Ectodermal cell (in vitro differentiated cells): ENCODE data around the gene HIPK2.

ENCODE experiments used
- H3K27ac ChIP-seq: 2 replicates; pipeline ENCODE4 v1.7.0; 2013; ENCODE audit warnings: mild to moderate bottlenecking, low read depth, low read length; ENCODE audit not compliant: insufficient read depth, poor library complexity, severe bottlenecking
- H3K27me3 ChIP-seq: 2 replicates; pipeline ENCODE4 v1.7.0; 2013; ENCODE audit warnings: mild to moderate bottlenecking, low read length; ENCODE audit not compliant: insufficient read depth, control insufficient read depth, poor library complexity, severe bottlenecking
- H3K36me3 ChIP-seq: one replicate; pipeline ENCODE4 v1.7.0; 2013; ENCODE audit warnings: low read length; ENCODE audit not compliant: control insufficient read depth, insufficient read depth
- H3K4me1 ChIP-seq: one replicate; pipeline ENCODE4 v1.7.0; 2013; ENCODE audit warnings: low read length; ENCODE audit not compliant: control insufficient read depth, insufficient read depth
- H3K4me3 ChIP-seq: 2 replicates; pipeline ENCODE4 v1.7.0; 2013; ENCODE audit warnings: low read depth, low read length, control low read depth; ENCODE audit not compliant: insufficient read depth
- H3K9me3 ChIP-seq: 2 replicates; pipeline ENCODE4 v1.7.0; 2013; ENCODE audit warnings: mild to moderate bottlenecking, low read length, moderate library complexity; ENCODE audit not compliant: control insufficient read depth
- WGBS, 2 experiments: methylation state at CpG; one replicate each; pipeline ENCODE4 v1.1.7; 2013; ENCODE audit warnings: missing lambda C conversion rate in 2 of 2; 5-methylcytosine and 5-hydroxymethylcytosine counted together

The HIPK2 gene

GRCh38 chr7:139664434-139664833 lies 113.4 kb downstream of the HIPK2 start:
- H3K9me3 ChIP-seq: no peaks in the 10 kb centered on the region
- H3K4me3 ChIP-seq: no peak overlapping the region
- 92 to 94% methylated on average over 6 of the region's 6 CpGs for WGBS, 2 experiments
- H3K27ac ChIP-seq: no peak overlapping the region
- H3K36me3 ChIP-seq: no peaks in the 10 kb centered on the region
- H3K4me1 ChIP-seq: peaks cover 6% of the 10 kb centered on the region
- no peaks in the 10 kb centered on the region for H3K27me3 ChIP-seq

- Histone ChIP-seq H3K27ac (no peak overlapping the region), H3K4me1 (peaks cover 13% of the 10 kb centered on the region), H3K27me3 (no peaks in the 10 kb centered on the region), H3K36me3 (no peaks in the 10 kb centered on the region), H3K9me3 (no peaks in the 10 kb centered on the region), H3K4me3 (no peak overlapping the region)
- WGBS, 2 experiments: 90 to 94% methylated on average over 11 of the region's 11 CpGs
Observed at GRCh38 chr7:139663608-139664177, 114.1 kb downstream of the HIPK2 start.

GRCh38 chr7:139661903-139662302 lies 115.9 kb downstream of the HIPK2 start:
- peaks cover 14% of the 10 kb centered on the region for H3K4me1 ChIP-seq
- no peaks in the 10 kb centered on the region for H3K9me3 ChIP-seq
- no peaks in the 10 kb centered on the region for H3K36me3 ChIP-seq
- H3K27ac ChIP-seq: no peak overlapping the region
- WGBS, 2 experiments: 85 to 91% methylated on average over 3 of the region's 3 CpGs
- no peaks in the 10 kb centered on the region for H3K27me3 ChIP-seq
- no peak overlapping the region for H3K4me3 ChIP-seq

GRCh38 chr7:139661043-139661440 lies 116.8 kb downstream of the HIPK2 start:
- H3K27me3 ChIP-seq: no peaks in the 10 kb centered on the region
- no peaks in the 10 kb centered on the region for H3K36me3 ChIP-seq
- peaks cover 14% of the 10 kb centered on the region for H3K4me1 ChIP-seq
- no peaks in the 10 kb centered on the region for H3K9me3 ChIP-seq
- H3K4me3 ChIP-seq: no peak overlapping the region
- WGBS, 2 experiments: 98 to 100% methylated on average over 2 of the region's 2 CpGs
- no peak overlapping the region for H3K27ac ChIP-seq

- H3K4me1 ChIP-seq: peaks cover 14% of the 10 kb centered on the region
- no peaks in the 10 kb centered on the region for H3K9me3 ChIP-seq
- WGBS, 2 experiments: 71 to 80% methylated on average over 8 to 10 of the region's 10 CpGs
- no peaks in the 10 kb centered on the region for H3K27me3 ChIP-seq
- no peak overlapping the region for H3K4me3 ChIP-seq
- no peaks in the 10 kb centered on the region for H3K36me3 ChIP-seq
- H3K27ac ChIP-seq: no peak overlapping the region
Observed at GRCh38 chr7:139660317-139661042, 117.3 kb downstream of the HIPK2 start.

- WGBS, 2 experiments: 95 to 97% methylated on average over 2 of the region's 2 CpGs
- no peak overlapping the region for H3K27ac ChIP-seq
Observed at GRCh38 chr7:139659922-139660316, 117.9 kb downstream of the HIPK2 start.

GRCh38 chr7:139658908-139659675 lies 118.7 kb downstream of the HIPK2 start:
- H3K27me3 ChIP-seq: no peaks in the 10 kb centered on the region
- H3K4me3 ChIP-seq: no peak overlapping the region
- H3K36me3 ChIP-seq: no peaks in the 10 kb centered on the region
- peaks cover 14% of the 10 kb centered on the region for H3K4me1 ChIP-seq
- WGBS, 2 experiments: 47% methylated on average over 14 of the region's 14 CpGs
- H3K9me3 ChIP-seq: no peaks in the 10 kb centered on the region
- H3K27ac ChIP-seq: no peak overlapping the region

More at GRCh38 chr7:139659922-139660316, 117.9 kb downstream of the HIPK2 start:
- no peak overlapping the region for H3K4me3 ChIP-seq
- H3K4me1 ChIP-seq: peaks cover 14% of the 10 kb centered on the region
- no peaks in the 10 kb centered on the region for H3K27me3 ChIP-seq
- no peaks in the 10 kb centered on the region for H3K36me3 ChIP-seq
- H3K9me3 ChIP-seq: no peaks in the 10 kb centered on the region

- WGBS, 2 experiments: 97 to 100% methylated on average over 2 of the region's 3 CpGs
- no peak overlapping the region for H3K4me3 ChIP-seq
- H3K36me3 ChIP-seq: no peaks in the 10 kb centered on the region
- no peaks in the 10 kb centered on the region for H3K27me3 ChIP-seq
- H3K4me1 ChIP-seq: peaks cover 14% of the 10 kb centered on the region
- no peak overlapping the region for H3K27ac ChIP-seq
- no peaks in the 10 kb centered on the region for H3K9me3 ChIP-seq
Observed at GRCh38 chr7:139658296-139658695, 119.5 kb downstream of the HIPK2 start.

- Histone ChIP-seq H3K36me3 (no peaks in the 10 kb centered on the region), H3K4me3 (no peak overlapping the region), H3K9me3 (no peaks in the 10 kb centered on the region), H3K27ac (no peak overlapping the region), H3K27me3 (no peaks in the 10 kb centered on the region), H3K4me1 (peaks cover 14% of the 10 kb centered on the region)
- WGBS, 2 experiments: 94% methylated on average over 1 of the region's 1 CpG
Observed at GRCh38 chr7:139657725-139658124, 120.1 kb downstream of the HIPK2 start.

GRCh38 chr7:139656387-139656786 lies 121.4 kb downstream of the HIPK2 start:
- Histone ChIP-seq H3K36me3 (no peaks in the 10 kb centered on the region), H3K4me3 (no peak overlapping the region), H3K27ac (no peak overlapping the region), H3K27me3 (no peaks in the 10 kb centered on the region), H3K9me3 (no peaks in the 10 kb centered on the region), H3K4me1 (peaks cover 16% of the 10 kb centered on the region)
- WGBS, 2 experiments: 91 to 93% methylated on average over 6 of the region's 6 CpGs
